IMR-90 (cell line): ENCODE measurements around the gene ATG2A. TPM values are rescaled to one million over a fixed set of nuclear protein-coding genes. Genes with fewer than 3 reads are reported as not detected.

Source experiments
- ATAC-seq: fragments of 200-7000 bp; cut with Tn5 transposase; 2 replicates; pipeline ENCODE4 v1.9.1; 2020; ENCODE audit warnings: low read depth, mild to moderate bottlenecking, moderate library complexity
- BruUV-seq: library from RNA; stranded (reverse); fragments of 400-500 nt; replicated peaks from 2 replicates; lab custom pipeline; 2021; lab: Mats Ljungman, UMichigan
- CTCF ChIA-PET: fragments of 300-600 bp; formaldehyde crosslinking; extraction: SDS; loops from one replicate; lab custom pipeline; 2021; ENCODE audit warnings: antibody characterized with exemption; lab: Yijun Ruan, JAX
- POLR2A ChIA-PET: fragments of 300-600 bp; sonication (Branson Sonifier 250); formaldehyde crosslinking; loops from one replicate; lab custom pipeline; 2022; ENCODE audit warnings: antibody characterized with exemption; ENCODE audit not compliant: unreplicated experiment; lab: Charles Lee
- DNase-seq: peaks from one replicate; pipeline ENCODE4 v3.0.0; 2013
- H2AFZ ChIP-seq: replicated peaks from 2 replicates; pipeline ENCODE3; 2013; ENCODE audit warnings: low read length, mild to moderate bottlenecking; ENCODE audit not compliant: poor library complexity
- H2AK5ac ChIP-seq: 2 replicates; pipeline ENCODE4 v1.6.1; 2013; ENCODE audit warnings: low read depth, low read length, inconsistent platforms
- H2AK9ac ChIP-seq: replicated peaks from 2 replicates; pipeline ENCODE3; 2013; ENCODE audit warnings: mild to moderate bottlenecking, low read depth, low read length, moderate library complexity; ENCODE audit not compliant: poor library complexity
- H2BK120ac ChIP-seq: 2 replicates; pipeline ENCODE4 v1.6.1; 2013; ENCODE audit warnings: low read depth, low read length, inconsistent platforms
- H2BK15ac ChIP-seq: 3 replicates; pipeline ENCODE4 v1.6.1; 2013; ENCODE audit warnings: low read depth, low read length, inconsistent platforms
- H2BK20ac ChIP-seq: 2 replicates; pipeline ENCODE4 v1.6.1; 2013; ENCODE audit warnings: low read depth, mild to moderate bottlenecking, inconsistent platforms, low read length, moderate library complexity
- H2BK5ac ChIP-seq: 2 replicates; pipeline ENCODE4 v1.6.1; 2013; ENCODE audit warnings: mild to moderate bottlenecking, low read depth, low read length, inconsistent platforms; ENCODE audit not compliant: poor library complexity, severe bottlenecking
- H3K14ac ChIP-seq: replicated peaks from 2 replicates; pipeline ENCODE4 v1.6.1; 2013; ENCODE audit warnings: low read depth, low read length, inconsistent platforms
- H3K18ac ChIP-seq: 2 replicates; pipeline ENCODE4 v1.6.1; 2013; ENCODE audit warnings: low read depth, low read length, control low read depth
- H3K23ac ChIP-seq: 2 replicates; pipeline ENCODE4 v1.6.1; 2013; ENCODE audit warnings: low read depth, low read length, inconsistent platforms
- H3K27ac ChIP-seq: 2 replicates; pipeline ENCODE4 v1.5.1; 2013; ENCODE audit warnings: mild to moderate bottlenecking, control low read depth, low read length; ENCODE audit not compliant: insufficient read depth
- H3K27me3 ChIP-seq: 2 replicates; pipeline ENCODE4 v1.6.1; 2013; ENCODE audit warnings: low read length; ENCODE audit not compliant: control insufficient read depth, insufficient read depth
- H3K36me3 ChIP-seq: 2 replicates; pipeline ENCODE4 v1.6.1; 2013; ENCODE audit warnings: low read length, mixed read lengths; ENCODE audit not compliant: control insufficient read depth, insufficient read depth
- H3K4ac ChIP-seq: 2 replicates; pipeline ENCODE4 v1.6.1; 2013; ENCODE audit warnings: low read depth, low read length, inconsistent platforms
- H3K4me1 ChIP-seq: 2 replicates; pipeline ENCODE4 v1.6.1; 2013; ENCODE audit warnings: low read length, mixed read lengths; ENCODE audit not compliant: control insufficient read depth, insufficient read depth
- H3K4me2 ChIP-seq: 2 replicates; pipeline ENCODE4 v1.6.1; 2013; ENCODE audit warnings: low read depth, mild to moderate bottlenecking, control low read depth, low read length, moderate library complexity
- H3K4me3 ChIP-seq: 2 replicates; pipeline ENCODE4 v1.5.1; 2013; ENCODE audit warnings: low read depth, mild to moderate bottlenecking, control low read depth, low read length, moderate library complexity; ENCODE audit not compliant: insufficient read depth
- H3K56ac ChIP-seq: 2 replicates; pipeline ENCODE4 v1.6.1; 2013; ENCODE audit warnings: low read length, inconsistent platforms; ENCODE audit not compliant: insufficient read depth; ENCODE audit errors: extremely low read depth
- H3K79me1 ChIP-seq, 2 experiments: 2 replicates each; pipeline ENCODE4 v1.6.1; 2013; ENCODE audit warnings: low read length in 2 of 2, inconsistent platforms in 1 of 2, low read depth in 1 of 2
- H3K9ac ChIP-seq: 2 replicates; pipeline ENCODE4 v1.6.1; 2013; ENCODE audit warnings: low read depth, low read length, control low read depth
- H3K9me1 ChIP-seq: 2 replicates; pipeline ENCODE4 v1.6.1; 2013; ENCODE audit warnings: low read length, inconsistent platforms; ENCODE audit not compliant: insufficient read depth
- H3K9me3 ChIP-seq: 2 replicates; pipeline ENCODE4 v1.6.1; 2013; ENCODE audit warnings: low read length; ENCODE audit not compliant: control insufficient read depth, insufficient read depth
- H4K20me1 ChIP-seq: 2 replicates; pipeline ENCODE4 v1.6.1; 2013; ENCODE audit warnings: low read length, inconsistent platforms; ENCODE audit not compliant: insufficient read depth
- H4K5ac ChIP-seq: 2 replicates; pipeline ENCODE4 v1.6.1; 2013; ENCODE audit warnings: mild to moderate bottlenecking, low read depth, low read length, control low read depth
- H4K8ac ChIP-seq, 2 experiments: 2 replicates each; pipeline ENCODE4 v1.6.1; 2013; ENCODE audit warnings: low read depth in 2 of 2, low read length in 2 of 2, control low read depth in 1 of 2, inconsistent platforms in 1 of 2
- H4K91ac ChIP-seq: 2 replicates; pipeline ENCODE4 v1.6.1; 2013; ENCODE audit warnings: low read depth, low read length, inconsistent platforms; ENCODE audit not compliant: insufficient read depth
- CHD1 ChIP-seq: IDR thresholded peaks from 2 replicates; pipeline ENCODE4 v1.6.1; 2012; ENCODE audit warnings: low read depth, low read length, improper control_type of control experiment
- MAZ ChIP-seq: IDR thresholded peaks from 2 replicates; pipeline ENCODE4 v1.6.1; 2012; ENCODE audit warnings: low read depth, mild to moderate bottlenecking, low read length, improper control_type of control experiment, moderate library complexity, borderline replicate concordance
- RAD21 ChIP-seq: IDR thresholded peaks from 2 replicates; pipeline ENCODE4 v1.6.1; 2012; ENCODE audit warnings: low read length, improper control_type of control experiment
- RCOR1 ChIP-seq: IDR thresholded peaks from 2 replicates; pipeline ENCODE4 v1.6.1; 2012; ENCODE audit warnings: mild to moderate bottlenecking, low read length, improper control_type of control experiment; ENCODE audit not compliant: insufficient replicate concordance
- WGBS, 2 experiments: methylation state at CpG; one replicate each; pipeline versions ENCODE4 v1.1.5 to v1.1.7; 2013; ENCODE audit warnings: missing lambda C conversion rate in 2 of 2; ENCODE audit not compliant: insufficient read length in 1 of 2; ENCODE audit errors: extremely low coverage in 2 of 2; 5-methylcytosine and 5-hydroxymethylcytosine counted together
- dilution Hi-C: fragments of 300-500 bp; cut with HindIII; formaldehyde crosslinking; loops from one replicate; pipeline ENCODE4 v1.14.3; 2018; ENCODE audit warnings: low sequenced_read_pairs; ENCODE audit not compliant: unreplicated experiment
- in situ Hi-C: fragments of 300-500 bp; cut with MboI; formaldehyde crosslinking; loops from 3 replicates; pipeline ENCODE4 v1.14.3; 2019; ENCODE audit warnings: low sequenced_read_pairs, inconsistent platforms, mixed read lengths
- intact Hi-C: fragments of 100-400 bp; cut with micrococcal nuclease; formaldehyde crosslinking; loops from 2 replicates; pipeline ENCODE4 v1.10.0; 2022
- polyA plus RNA-seq, 3 experiments: library from polyadenylated mRNA; depleted of rRNA; stranded (reverse); fragments of >200 nt; gene quantifications; 2 replicates each; pipeline ENCODE4 v1.2.3, GENCODE V29; 2012; ENCODE audit warnings: low replicate concordance in 1 of 3
- total RNA-seq: library from RNA; depleted of rRNA; stranded (reverse); fragments of >200 nt; gene quantifications from 2 replicates; pipeline ENCODE4 v1.2.3, GENCODE V29; 2012
- TF ChIP-seq, protein P1 (sequence below): fragments of 150-350 bp; IDR thresholded peaks from 2 replicates; pipeline ENCODE4 v1.6.1; 2016; ENCODE audit warnings: low read depth, mild to moderate bottlenecking, low read length, moderate library complexity, borderline replicate concordance

ATG2A gene
- total and polyA plus RNA-seq, 2 of the 4 experiments (the other 2 are of a cell fraction) = 3.2 to 10.5 TPM

DNA sequence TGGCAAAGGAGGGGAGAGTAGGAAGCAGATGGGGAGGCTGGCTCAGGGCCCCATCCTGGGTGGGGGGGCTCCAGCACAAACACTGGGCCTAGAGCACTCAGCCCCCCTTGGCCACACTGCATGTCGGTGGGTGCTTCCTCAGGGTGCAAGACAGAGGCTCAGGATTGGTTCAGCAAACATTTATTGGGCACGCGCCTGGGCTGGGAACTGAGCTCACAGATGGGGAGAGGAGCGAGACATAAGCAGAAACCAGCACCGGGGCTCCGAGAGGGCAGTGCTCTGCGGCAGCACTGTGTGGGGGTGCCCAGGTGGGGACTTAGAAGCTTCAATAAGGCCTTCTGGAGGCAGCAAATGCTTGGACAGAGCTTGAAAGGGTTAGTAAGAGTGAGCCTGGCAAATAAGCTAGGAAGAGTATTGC lies 26.5 kb downstream of the ATG2A start (continued):
- TF ChIP-seq RCOR1 = no peak
- TF ChIP-seq CHD1 = no peak
- TF ChIP-seq, protein P1, sequence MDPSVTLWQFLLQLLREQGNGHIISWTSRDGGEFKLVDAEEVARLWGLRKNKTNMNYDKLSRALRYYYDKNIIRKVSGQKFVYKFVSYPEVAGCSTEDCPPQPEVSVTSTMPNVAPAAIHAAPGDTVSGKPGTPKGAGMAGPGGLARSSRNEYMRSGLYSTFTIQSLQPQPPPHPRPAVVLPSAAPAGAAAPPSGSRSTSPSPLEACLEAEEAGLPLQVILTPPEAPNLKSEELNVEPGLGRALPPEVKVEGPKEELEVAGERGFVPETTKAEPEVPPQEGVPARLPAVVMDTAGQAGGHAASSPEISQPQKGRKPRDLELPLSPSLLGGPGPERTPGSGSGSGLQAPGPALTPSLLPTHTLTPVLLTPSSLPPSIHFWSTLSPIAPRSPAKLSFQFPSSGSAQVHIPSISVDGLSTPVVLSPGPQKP = no peak

GRCh38 chr11:64888729-64889511 lies 28.1 kb downstream of the ATG2A start:
- no peaks in the 10 kb centered on the region for H3K36me3 ChIP-seq
- H2BK120ac ChIP-seq = no peak overlapping the region
- TF ChIP-seq MAZ = 0 out of 2 replicates have a peak, but pooled peaks have one; percentile 24
- no peak for TF ChIP-seq RAD21
- H4K20me1 ChIP-seq = peaks cover 3% of the 10 kb centered on the region; the same call in 1 of the 2 replicates
- H4K8ac ChIP-seq = peak overlapping the region in 1 of 2 experiments; percentile 7; a peak in 2 of 4 replicates
- H3K14ac ChIP-seq = no peak overlapping the region
- H2AFZ ChIP-seq = peak overlapping the region; percentile 4
- H3K9me1 ChIP-seq = peaks cover 12% of the 10 kb centered on the region
- H3K4me2 ChIP-seq = no peak overlapping the region
- ATAC-seq = no peak
- H3K23ac ChIP-seq = no peak overlapping the region
- H2BK5ac ChIP-seq = no peak overlapping the region
- in situ Hi-C loops = no loop called here
- POLR2A ChIA-PET = no interaction called here
- H4K91ac ChIP-seq = no peak overlapping the region
- 0 out of 2 replicates have a peak overlapping the region, but pooled peaks have one; percentile 1 for H3K4ac ChIP-seq
- H2AK5ac ChIP-seq = peak overlapping the region; percentile 14
- no peak for DNase-seq
- dilution Hi-C loops = no loop called here
- H3K18ac ChIP-seq = no peak overlapping the region
- no TSS peak for BruUV-seq
- no peak overlapping the region; the same call in 1 of the 2 replicates for H2BK20ac ChIP-seq
- no peaks in the 10 kb centered on the region for H3K9me3 ChIP-seq
- no peak overlapping the region for H3K4me3 ChIP-seq
- no peak overlapping the region for H2BK15ac ChIP-seq
- H3K4me1 ChIP-seq = peaks cover 10% of the 10 kb centered on the region
- H2AK9ac ChIP-seq = peak overlapping the region; percentile 83
- no peak overlapping the region for H3K56ac ChIP-seq
- 48% methylated on average over 5 of the region's 9 CpGs; no CpG with 5 or more reads in 1 of the 2 experiments for WGBS, 2 experiments
- H4K5ac ChIP-seq = no peak overlapping the region
- intact Hi-C loops = loop anchor here (1.0 kb wide), 1 partner anchor 42 kb away; no protein-coding TSS in a partner anchor
- H3K27ac ChIP-seq = no peak overlapping the region
- H3K79me1 ChIP-seq = peaks cover 0 to 3% of the 10 kb centered on the region in 2 experiments; a peak in 1 of 4 replicates
- no peaks in the 10 kb centered on the region for H3K27me3 ChIP-seq
- no peak overlapping the region for H3K9ac ChIP-seq
- CTCF ChIA-PET = interaction anchor here (0.6 to 2.2 kb wide), 5 partner anchors 12 to 42 kb away, joined by 3 to 15 read pairs (median 7); no protein-coding TSS in a partner anchor
